GM20000 (cell line): Measurements from ENCODE around the gene SLBP.
"Not testable (repeated sequence)": the region's sequence is repeated elsewhere in the genome, so short reads cannot be mapped to it uniquely, and the experiment has no call there.

Experiments
- DNase-seq: peaks from one replicate; pipeline ENCODE4 v3.0.0; 2012; ENCODE audit warnings: low spot score
- CTCF ChIP-seq: IDR thresholded peaks from 2 replicates; pipeline ENCODE4 v1.5.1; 2012; ENCODE audit warnings: mild to moderate bottlenecking, control low read depth; ENCODE audit errors: extremely low read depth, missing control alignments

Gene SLBP

GRCh38 chr4:1703867-1704266, 8.3 kb downstream of the SLBP start:
- DNase-seq = no peak
- TF ChIP-seq CTCF = no peak

- not testable (repeated sequence) for DNase-seq
Measured at GRCh38 chr4:1701671-1702070, 10.4 kb downstream of the SLBP start.

- DNase-seq = no peak
- no peak for TF ChIP-seq CTCF
Measured at GRCh38 chr4:1695913-1696312, 16.2 kb downstream of the SLBP start.

GRCh38 chr4:1693131-1693896, 18.8 kb downstream of the SLBP start:
- TF ChIP-seq CTCF = peak; percentile 79
- DNase-seq = peak; percentile 79

- TF ChIP-seq CTCF = no peak
Measured at GRCh38 chr4:1691737-1692373, 20.3 kb downstream of the SLBP start.

GRCh38 chr4:1690698-1691097, 21.4 kb downstream of the SLBP start:
- no peak for DNase-seq
- no peak for TF ChIP-seq CTCF

More at GRCh38 chr4:1691737-1692373, 20.3 kb downstream of the SLBP start:
- DNase-seq = no peak

- TF ChIP-seq CTCF = no peak
- DNase-seq = no peak
Measured at GRCh38 chr4:1686440-1687036, 25.6 kb downstream of the SLBP start.
